GM12891 (cell line): Measurements from ENCODE around the gene POLN.

Source experiments
- PAX5 ChIP-seq: IDR thresholded peaks from 2 replicates; pipeline ENCODE4 v1.6.1; 2011; ENCODE audit warnings: low read length, moderate library complexity, mild to moderate bottlenecking; ENCODE audit not compliant: insufficient read depth, severe bottlenecking
- POLR2A ChIP-seq: IDR thresholded peaks from 2 replicates; pipeline ENCODE4 v1.6.1; 2011; ENCODE audit warnings: low read depth, low read length, control low read depth
- POLR2AphosphoS5 ChIP-seq: IDR thresholded peaks from 2 replicates; pipeline ENCODE4 v1.6.1; 2011; ENCODE audit warnings: low read depth, low read length, control low read depth
- SPI1 ChIP-seq: IDR thresholded peaks from 2 replicates; pipeline ENCODE4 v1.6.1; 2011; ENCODE audit warnings: low read depth, low read length, control low read depth
- TAF1 ChIP-seq: IDR thresholded peaks from 2 replicates; pipeline ENCODE4 v1.6.1; 2011; ENCODE audit warnings: low read depth, low read length, control low read depth

DNA sequence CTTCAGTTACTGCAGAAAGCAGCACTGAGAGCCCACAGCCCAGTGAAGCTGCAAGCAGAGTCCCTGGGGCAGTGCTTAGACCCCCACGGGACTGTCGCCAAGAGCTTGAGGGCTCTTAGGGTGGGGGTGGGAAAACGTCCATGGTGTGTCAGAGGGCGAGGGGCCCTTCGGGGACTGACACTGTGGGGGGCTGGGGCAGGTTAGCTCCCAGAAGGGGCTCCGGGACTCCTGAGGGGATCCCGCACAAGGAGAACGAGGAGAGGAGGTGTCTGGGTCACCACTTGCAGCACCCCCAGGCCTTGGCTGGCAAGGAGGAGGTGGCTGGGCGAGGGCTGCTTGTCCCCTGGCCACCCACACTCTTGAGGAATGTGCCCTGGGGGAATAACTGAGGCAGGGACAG is 162.0 kb downstream of the POLN start:
- no peak for TF ChIP-seq POLR2A
- TF ChIP-seq SPI1: no peak
- no peak for TF ChIP-seq POLR2AphosphoS5
- TF ChIP-seq PAX5: no peak
- TF ChIP-seq TAF1: no peak
